GM21619 (cell line): ENCODE results near the gene CCDC188.

Experiments
- ATAC-seq: cut with Tn5 transposase; IDR thresholded peaks from one replicate; pipeline ENCODE4 v1.9.1; 2021; ENCODE audit not compliant: unreplicated experiment

CCDC188 gene

DNA sequence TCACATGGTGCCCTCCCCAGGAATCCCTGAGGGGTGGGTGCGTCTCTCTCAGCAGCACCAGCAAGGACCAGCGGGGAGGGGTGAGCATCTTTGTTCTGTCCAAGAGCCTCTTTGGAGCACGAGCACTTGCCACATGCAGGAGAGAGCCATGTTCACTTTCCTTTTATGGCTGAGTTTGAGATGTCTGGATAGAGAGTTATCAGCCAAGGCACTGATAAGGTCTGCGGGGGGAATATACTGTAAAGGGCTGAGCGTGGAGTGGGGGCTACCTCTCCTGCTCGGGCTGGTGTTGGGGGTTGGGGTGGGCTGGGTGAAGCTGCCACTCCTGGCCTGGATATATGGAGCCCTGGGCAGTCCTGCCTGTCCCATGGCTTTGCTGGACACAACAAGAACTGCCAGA, 34.9 kb upstream of the CCDC188 start:
- no peak for ATAC-seq

DNA sequence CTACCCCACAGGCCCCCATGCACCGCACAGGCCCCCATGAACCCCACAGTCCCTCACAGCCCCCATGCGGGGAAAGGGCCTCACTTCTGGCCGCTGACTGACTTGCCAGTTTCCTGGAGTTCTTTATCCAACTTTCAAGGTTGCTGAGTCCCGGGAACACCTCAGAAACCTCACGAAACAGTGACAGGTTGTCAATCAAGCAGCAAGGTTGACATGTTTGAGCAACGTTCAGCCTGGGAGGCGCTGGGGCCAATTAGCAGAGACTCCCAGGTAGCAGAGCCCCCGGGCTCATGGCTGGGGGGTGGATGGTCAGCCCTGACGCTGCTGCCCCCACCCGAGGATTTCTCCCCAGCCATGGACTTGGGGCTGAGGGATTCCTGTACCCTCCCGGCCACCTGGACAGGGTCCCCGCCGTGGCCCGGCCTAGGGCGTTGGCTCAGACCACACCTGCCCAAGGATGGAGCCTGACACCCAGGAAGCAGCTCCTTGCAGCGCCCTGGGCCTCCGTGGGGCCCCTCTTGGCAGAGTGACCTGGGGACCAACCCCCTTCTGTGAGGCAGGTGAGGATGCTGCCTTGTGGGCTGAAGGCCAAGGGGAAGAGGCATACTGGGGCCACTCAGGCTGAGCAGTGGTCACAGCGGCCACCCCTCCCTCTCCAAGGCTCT, 33.8 kb upstream of the CCDC188 start:
- ATAC-seq, result no peak

- no peak for ATAC-seq
These were observed 33.0 kb upstream of the CCDC188 start for GRCh38 chr22:20183823-20184222.

DNA sequence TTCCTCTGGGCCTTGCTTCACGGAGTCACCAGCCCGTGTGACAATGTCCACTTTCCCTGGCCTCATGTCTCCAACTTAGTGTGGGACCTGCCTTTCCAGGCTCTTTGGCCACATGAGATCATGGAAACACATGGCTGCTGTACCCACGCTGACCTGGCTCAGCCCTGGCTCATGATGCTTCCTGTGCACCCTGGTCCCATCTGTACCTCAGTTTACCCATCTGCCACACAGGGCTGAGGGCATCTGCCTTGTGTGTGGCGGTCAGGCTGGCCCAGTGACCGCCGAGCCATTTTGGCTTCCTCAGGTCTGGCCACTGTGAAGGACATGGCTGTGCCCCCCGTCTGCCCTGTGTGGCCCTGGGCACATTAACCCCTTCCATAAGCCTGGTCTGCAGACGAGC, 32.2 kb upstream of the CCDC188 start:
- no peak for ATAC-seq

DNA sequence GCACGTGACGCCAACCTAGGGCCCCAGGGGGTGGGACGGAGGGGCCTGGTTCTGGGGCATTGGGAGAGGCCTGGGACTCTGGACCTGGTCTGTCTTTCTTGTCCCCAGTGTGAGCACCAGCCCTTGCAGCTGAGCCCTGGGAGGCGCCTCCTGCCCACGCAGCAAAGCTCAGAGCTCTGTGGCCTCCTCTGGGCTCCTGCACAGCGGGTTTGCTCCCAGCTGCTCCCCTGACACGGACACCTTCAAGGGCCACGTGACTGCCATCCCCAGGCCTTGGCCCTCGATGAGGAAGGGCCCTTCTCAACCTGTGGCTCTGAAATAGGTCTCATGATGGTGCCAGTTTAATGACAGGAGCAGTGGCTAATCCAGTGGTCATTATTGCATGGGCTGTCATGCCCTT, 31.5 kb upstream of the CCDC188 start:
- no peak for ATAC-seq

DNA sequence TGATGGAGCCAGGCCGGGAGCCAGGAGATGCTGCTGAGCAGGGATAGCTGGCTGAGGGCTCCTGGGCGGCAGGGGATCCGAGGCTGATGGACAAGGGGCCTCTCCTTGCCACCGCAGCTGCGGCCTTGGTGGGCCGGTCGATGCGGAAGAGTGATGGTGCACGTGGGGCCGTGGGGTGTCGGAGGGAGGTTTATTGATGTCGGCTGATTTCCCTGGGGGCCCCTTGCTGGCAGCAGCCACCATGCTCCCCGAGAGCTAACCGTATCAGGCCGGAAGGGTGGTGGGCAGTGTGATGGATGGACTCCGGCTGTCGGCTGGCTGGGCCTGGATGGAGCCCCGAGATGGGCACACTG, 31.0 kb upstream of the CCDC188 start:
- no peak for ATAC-seq

GRCh38 chr22:20181194-20181883, 30.5 kb upstream of the CCDC188 start:
- no peak for ATAC-seq

DNA sequence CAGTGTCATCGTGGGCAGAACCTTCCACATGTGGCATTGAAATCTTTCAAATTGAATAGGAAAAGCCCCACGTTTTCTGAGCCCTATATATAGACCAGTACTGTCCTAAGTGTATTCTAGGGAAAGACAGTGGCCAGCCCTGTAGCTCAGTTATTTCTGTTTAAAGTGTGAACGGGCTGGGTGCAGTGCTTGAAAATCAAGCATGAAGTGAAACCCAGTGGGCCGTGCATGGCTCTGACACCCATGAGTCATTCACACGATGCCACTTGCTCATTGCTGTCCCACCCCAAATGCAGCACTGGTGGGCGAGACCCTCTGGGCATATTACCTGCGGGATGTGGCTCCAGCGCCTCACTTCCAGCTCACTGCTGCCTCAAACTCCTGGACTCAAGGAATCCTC, 29.8 kb upstream of the CCDC188 start:
- no peak for ATAC-seq

DNA sequence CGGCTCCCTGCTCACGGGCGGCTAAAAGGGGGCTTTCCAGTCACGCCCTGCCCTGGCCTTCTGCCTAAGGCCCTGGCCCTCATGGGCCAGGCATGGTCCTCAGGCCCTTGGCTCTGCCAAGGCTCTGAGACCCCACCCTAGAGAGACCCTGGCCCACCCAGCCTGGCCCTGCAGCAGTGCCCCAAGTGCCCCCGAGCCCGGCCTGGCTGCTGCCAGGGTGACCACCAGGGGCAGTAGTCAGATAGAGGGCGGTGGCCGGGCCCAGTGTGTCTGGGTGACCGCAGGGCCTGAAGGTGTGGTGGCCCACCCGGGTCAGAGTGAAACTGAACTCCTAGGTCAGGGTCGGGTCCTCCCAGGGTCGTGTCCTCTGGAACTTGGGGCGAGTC, 29.4 kb upstream of the CCDC188 start:
- ATAC-seq, result no peak

DNA sequence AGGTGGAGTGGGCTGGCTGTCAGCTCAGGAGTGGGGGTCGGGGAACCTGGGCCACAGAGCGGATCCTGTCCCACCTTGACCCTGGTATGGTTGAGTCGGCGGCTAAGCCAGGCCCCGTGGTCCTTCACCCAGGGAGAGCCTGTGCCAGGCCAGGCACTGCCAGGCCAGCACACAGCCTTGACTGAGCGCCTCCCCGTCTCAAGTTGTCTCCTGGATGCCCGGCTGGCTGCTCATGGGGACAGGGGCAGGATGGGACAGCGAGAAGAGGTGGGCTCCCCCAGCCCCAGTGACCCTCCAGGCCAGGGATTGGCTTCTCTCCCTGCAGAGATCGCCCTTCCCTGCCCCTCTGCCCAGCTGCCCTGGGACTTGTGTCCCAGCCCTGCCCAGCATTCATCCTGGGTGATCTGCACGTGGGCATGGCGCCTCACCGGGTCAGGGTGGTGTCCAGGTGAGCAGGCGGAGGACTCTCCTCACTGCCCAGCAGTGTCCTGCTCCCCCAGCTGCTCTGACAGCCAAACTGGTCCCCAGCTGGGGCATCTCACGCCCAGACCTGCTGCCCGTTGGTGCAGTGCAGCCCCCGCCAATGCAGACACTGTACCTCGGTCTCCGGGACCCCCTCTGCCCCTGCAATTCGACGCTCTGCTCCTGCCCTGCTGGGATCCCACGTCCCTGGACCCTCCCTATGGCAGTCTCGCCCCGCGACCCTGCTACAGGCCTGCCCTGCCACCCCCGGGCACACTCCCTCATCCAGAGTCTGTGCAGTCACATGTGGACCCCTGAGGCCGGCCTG, 28.8 kb upstream of the CCDC188 start:
- ATAC-seq, result no peak

DNA sequence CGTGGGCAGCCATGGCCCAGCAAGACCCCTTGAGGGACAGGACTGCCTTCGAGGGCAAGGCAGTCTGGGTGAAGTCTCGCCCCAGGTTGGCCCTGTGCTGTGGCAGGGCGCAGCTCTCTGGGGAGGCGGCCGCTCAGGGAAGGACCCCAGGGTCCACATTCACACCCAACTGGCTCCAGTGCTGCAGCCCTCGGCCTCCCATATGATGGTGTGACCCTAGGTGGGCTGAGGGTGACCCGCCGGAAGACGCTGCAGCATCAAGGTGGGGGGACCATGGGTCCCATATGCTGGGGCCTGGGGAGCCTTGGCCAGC, 28.0 kb upstream of the CCDC188 start:
- no peak for ATAC-seq

DNA sequence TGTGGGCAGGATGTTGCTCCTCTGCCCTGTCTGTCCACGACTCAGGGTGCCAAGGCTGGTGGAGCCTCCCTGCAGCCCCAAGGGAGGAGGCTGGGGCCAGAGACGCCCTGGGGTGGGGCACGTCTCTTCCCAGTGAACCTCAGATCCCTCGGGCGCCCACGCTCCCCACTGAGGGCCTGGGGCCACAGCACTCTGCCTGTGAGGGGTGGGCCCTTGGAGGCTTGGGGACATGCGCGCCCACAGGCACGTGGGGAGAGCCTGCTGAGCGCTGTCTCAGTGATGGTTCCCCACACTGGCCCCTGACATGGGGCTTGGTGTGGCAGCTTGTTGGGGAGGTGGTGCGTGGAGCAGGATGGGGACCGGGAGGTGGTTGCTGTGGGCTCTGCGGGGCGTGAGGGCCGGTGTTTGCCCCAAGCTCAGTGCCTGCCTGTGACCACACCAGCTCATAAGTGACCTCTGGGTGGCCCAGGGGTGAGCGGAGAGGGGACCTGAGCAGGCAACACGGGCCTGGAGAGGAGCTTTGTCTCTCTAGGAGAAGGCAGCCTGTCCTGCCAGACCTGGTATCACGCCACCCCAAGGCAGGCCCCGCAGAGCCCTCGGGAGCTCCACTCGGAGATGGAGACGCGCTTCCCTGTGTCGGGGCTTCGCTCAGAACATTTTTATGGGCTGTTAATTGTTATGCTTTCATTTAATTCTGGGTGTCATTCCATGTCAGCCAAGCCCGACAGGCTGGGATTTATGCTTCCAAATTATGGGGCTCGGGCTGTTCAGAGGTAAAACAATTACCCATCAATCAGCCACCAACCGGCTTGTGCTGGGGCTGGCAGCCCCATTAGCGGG, 27.4 kb upstream of the CCDC188 start:
- no peak for ATAC-seq

- ATAC-seq, result no peak
These were observed 26.5 kb upstream of the CCDC188 start for GRCh38 chr22:20177217-20177911.

- ATAC-seq, result no peak
These were observed 25.7 kb upstream of the CCDC188 start for GRCh38 chr22:20176421-20177085.

DNA sequence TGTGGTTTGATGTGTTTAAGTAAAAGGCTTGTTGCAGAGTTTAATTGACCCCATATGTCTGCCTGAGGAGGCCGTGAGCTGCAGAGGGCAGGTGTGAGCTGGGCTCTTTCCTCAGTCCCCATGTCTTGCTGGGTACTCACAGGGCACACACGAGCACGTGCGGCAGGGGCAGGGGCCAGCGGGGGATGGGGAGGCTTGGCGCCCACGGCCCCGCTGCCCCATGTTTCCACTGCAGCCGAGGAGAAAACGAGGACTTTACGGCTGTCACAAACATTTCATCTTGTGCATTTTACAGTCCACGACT, 24.7 kb upstream of the CCDC188 start:
- no peak for ATAC-seq

DNA sequence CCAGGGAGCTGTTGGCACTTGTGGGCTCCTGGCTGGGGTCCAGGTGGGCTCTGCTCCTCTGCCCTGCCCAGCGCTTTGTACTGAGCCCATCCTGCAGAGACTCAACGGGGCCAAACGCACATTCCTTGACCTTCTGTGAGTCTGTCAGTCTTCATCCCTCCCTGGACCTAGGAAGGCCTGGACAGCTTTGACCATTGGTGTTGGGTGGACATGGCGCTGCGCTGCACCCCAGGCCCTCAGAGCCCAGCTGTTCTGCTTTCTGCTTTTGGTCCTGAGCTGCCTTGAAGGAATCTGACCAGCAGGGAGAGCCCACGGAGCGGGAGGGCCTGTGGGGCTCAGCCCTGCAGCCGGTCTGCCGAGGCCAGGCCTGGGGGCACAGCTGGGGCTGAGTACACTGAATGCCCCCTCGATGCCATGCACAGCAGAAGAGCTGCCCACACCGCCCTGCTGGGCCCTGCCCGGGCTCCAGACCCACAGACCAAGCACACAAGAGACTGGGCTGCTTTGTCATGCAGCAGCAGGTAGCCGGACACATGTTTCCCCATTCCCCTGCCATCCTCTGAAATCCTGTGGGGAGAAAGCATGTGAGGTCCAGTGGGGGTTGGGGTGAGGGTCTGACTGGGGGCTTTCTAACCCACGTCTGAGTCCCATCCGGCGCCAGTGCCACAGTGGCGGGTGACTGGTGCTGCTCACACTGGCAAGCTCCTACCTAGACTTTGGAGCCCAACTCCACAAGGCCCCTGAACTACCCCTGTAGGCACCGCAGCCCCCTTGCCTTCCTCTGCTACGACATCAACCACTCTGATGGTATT, 24.1 kb upstream of the CCDC188 start:
- ATAC-seq, result no peak

GRCh38 chr22:20173772-20174171, 22.9 kb upstream of the CCDC188 start:
- no peak for ATAC-seq

GRCh38 chr22:20173246-20173645, 22.4 kb upstream of the CCDC188 start:
- ATAC-seq, result no peak

GRCh38 chr22:20172141-20172613, 21.3 kb upstream of the CCDC188 start:
- ATAC-seq, result no peak
